Activated naive CD4-positive, alpha-beta T cell treated with Interleukin-2 at 50 U/mL for 16 hours (primary cell): ENCODE data around the gene TRA2A.
"Not testable (repeated sequence)": the region's sequence is repeated elsewhere in the genome, so short reads cannot be mapped to it uniquely, and the experiment has no call there.

Source experiments
- DNase-seq: peaks from one replicate; pipeline ENCODE4 v3.0.0-alpha.2; 2020

The TRA2A gene

DNA sequence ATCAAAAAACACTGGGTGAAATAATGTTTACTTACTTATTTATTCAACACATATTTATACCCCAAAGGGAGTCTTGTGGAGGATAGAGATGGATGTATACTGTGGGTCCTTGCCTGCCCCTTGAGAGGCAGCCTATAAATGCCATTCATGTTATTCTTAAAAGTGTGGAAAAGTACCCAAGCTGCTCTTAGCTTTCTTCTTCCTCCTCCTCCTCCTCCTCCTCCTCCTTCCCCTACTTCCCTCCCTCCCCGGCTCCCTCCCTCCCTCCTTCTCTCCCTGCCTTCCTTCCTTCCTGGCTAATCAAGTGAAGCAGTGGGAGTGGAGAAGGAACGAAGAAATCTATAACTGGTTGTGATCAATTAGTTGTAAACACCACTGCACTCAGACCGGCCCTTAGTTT is 40.3 kb downstream of the TRA2A start:
- no peak for DNase-seq

DNA sequence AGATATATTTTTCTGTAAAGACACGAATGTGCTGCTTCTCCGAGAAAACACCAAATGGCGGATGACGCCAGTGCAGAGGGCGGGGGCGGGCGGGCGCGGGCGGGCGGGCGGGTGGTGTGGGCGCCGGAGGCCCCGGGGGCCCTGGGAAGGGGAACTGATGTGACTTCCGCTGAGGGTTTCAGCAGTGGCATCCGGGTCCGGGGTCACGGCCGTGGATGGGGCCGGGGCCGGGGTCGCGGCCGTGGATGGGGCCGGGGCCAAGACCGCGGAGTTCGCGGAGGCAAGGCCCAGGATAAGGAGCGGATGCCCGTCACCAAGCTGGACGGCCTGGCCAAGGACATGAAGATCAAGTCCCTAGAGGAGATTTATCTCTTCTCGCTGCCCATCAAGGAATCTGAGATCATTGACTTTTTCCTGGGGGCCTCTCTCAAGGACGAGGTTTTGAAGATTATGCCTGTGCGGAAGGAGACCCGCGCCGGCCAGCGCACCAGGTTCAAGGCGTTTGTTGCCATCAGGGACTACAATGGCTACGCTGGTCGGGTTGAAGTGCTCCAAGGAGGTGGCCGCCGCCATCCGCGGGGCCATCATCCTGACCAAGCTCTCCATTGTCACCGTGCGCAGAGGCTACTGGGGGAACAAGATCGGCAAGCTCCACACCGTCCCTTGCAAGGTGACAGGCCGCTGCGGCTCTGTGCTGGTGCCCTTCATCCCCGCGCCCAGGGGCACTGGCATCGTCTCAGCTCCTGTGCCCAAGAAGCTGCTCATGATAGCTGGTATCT is 41.2 kb downstream of the TRA2A start:
- DNase-seq, result peak; percentile 53

DNA sequence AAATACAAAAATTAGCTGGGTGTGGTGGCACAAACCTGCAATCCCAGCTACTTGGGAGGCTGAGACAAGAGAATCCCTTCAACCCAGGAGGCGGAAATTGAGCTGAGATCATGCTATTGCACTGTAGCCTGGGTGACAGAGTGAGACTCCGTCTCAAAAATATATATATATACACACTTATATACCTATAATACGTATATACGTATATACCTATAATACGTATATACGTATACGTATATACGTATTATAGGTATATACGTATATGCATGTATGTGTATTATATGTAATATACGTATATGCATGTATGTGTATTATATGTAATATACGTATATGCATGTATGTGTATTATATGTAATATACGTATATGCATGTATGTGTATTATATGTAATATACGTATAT is 43.1 kb downstream of the TRA2A start:
- DNase-seq, result not testable (repeated sequence)

DNA sequence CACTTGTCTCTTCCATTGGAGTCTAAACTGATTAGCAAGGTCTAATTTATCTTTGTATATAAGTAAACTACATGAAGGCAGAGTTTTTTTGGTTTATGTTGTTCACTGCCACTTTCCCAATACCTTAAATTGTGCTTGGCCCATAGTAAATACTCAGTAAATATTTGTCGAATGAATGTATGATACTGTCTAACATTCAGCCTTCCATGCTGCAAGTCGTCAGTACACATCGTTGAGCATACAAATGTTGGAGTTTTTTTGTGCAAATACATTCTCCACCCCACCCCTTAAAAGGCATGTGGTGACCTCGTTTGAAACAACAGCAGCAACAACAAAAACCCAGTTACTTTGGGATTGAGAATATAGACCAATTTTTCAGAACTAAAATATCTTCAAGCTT is 44.1 kb downstream of the TRA2A start:
- DNase-seq, result no peak

DNA sequence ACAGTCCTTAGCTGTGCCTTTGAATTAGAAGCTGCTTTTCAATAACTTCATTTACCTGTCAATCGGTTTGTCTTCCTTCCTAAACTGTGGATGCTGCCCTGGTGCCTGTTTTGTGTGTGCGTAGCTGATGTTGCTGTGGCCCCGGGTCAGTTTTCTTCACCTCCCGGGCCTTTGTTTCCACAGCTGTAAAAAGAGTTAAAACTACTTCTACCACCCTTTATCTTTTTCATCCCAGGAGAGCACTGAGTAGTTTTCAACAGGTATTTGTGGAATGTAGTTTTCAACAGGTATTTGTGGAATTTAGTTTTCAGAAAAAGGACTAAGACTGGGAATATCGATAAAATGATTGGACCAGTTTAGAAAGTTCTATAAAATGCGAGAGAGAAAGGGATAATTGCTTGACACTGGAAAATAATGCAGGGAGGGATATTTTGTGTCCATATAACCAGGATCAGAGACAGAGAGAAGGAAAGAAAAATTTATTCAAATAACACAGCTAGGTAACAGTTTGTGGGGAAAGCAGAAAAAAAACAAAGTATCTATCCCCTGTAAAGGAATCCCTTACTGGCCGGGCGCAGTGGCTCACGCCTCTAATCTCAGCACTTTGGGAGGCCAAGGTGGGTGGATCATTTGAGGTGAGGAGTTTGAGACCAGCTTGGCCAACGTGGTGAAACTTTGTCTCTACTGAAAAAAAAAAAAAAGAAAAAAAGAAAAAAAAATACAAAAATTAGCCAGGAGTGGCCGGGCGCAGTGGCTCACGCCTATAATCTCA is 45.6 kb downstream of the TRA2A start:
- DNase-seq, result no peak

DNA sequence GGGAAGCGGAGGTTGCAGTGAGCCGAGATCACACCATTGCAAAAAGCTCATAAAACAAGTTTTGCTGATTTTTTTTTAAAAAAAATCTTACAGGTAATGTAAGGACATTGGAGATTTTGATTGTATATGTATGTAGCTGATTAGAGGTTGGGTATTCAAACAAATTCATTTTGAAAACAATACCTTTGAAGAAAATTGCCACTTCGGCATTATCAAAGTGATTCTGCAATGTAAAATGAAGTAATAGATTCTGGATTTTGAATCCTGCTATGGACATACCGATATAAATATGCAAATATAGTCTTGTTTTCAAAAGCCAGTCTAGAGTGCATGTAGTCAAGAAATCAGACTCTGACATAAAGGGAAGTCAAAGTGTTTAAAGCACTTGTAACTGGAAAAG is 49.1 kb downstream of the TRA2A start:
- no peak for DNase-seq

DNA sequence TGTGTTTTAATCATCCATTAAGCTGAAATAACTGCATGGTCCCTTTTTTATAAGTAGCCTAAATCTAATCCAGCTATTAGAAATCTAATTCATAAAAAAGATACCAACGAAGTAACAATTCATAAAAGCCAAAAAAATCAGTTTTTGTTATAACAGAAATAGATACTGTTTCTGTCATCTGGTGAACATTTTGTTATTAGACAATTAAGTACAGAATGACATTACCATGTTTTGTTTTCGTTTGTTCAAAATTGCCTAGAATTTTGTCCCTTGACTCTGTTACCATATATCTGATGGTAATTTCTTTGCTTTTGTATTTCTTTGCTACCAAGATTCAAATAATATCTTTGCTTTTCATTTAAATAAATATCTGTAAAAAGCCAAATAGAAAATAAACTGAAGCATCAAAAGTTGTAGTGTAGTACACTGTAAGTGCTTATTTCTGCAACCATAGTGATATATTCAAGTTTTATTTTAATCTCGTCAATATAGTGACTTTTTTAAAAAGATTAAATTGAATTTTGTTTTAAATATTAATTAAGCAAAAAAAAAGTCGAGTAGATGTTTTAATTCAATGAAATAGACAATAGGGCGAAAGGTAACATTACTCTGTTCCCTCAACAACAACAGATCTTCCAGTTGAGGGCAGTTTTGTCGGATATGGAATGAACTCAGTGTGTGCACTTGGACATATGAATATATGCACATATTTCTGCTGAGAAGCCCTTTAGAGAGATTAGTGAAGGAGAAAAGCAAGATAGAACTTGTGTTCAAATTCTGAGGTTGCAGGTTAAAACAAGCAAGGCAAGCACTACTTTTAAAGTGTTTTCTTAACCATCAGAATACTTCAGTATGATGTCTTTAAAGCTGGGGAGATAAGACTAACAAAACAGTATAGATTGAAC is 53.6 kb downstream of the TRA2A start:
- DNase-seq, result no peak

DNA sequence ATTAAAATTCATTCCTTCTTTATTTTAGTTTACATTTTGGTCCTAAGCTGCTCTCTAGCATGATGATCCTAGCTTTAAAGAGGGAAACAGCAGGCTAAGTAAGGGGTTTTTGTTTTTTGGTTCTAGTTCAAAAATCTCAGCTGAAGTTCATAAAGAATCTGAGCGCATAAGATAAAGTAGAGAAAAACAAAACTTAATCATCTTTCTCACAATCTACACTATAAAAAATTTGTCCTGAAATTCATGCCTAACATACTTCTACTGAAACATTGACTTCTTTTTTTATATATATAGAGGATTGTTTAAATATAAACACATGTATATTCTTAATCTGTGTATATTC is 54.7 kb downstream of the TRA2A start:
- no peak for DNase-seq

DNA sequence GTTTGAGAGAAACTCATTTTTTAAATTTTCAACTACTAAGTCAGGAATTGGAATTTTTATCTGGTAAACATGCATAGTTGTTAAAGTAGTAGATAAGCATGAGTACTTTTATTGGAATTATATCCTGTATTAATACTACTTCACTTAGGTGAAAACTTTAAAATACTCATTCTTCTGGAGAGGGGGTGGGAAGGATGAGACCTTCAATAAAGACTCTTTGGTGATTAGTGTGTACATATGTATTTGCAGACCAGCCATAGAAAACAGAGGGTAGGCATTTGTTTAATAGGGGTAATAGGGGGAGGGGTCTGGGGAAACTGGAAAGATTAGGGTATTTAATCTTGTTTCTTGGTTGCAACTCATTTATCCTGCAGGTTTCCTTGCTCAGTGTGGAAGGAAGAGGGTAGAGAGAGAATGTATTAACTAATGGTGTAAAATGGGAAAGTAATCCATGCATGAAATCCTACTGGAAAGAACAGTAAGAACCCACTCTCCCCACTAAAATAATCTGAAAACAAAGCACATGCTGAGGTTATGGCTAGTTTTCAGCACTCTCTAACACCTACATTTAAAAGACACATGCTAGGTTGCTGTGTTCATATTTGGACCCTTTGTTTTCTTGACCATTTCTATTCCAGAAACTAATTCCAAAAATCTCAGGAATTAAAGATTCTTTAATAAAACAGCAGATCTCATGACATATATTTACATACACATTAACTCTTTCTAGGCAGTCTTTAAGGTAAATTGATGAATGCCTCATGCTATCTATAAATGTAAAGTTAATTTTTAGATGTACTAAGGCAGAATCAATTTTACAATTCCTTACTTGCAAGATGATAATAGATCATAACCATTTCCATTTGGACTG is 55.3 kb downstream of the TRA2A start:
- DNase-seq, result no peak

DNA sequence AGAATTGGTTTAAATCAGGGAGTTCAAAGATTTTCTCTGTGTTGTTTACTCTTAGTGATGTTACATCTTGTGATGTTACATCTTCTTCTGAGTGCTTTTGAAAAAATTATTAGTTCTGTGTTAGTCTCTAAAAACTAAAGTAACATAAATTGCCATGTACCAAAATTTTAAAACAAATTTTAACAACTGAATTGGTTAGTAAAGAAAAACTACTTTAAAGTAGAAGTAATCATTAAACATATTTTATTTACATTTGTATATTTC is 56.3 kb downstream of the TRA2A start:
- DNase-seq, result no peak

DNA sequence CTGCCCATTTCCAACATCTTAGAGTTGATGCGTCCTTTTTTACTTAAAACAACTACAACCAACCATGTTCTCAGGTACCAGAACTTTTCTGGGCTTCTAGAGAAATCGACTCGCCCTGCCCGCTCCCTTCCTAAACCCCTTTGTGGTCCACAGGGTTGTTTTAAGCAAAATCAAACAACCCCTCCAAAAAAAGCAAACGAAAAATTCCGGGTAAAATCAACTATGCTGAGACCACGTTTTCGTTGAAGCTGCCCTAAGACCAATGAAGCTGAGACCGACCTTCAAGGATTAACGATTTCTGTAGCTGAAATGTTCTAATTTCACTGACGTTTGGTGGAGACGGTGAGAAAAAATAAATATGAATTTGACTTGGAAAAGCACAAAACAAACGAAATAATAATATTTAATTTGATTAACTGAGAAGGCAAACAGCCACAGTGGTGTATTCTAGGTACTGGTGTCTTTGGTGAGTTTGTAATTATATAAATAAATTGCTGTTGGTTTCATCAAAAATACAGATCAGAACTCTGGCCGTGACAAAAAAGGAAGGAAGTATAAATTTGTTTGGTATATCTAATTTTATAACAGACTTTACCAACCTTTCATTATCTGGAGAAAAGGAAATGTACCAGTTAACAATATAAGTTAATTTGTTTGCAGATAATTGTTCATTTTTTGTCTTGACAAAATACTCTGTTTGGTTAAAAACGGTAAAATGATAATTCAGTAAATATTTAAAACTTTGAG is 56.8 kb downstream of the TRA2A start:
- DNase-seq, result no peak

DNA sequence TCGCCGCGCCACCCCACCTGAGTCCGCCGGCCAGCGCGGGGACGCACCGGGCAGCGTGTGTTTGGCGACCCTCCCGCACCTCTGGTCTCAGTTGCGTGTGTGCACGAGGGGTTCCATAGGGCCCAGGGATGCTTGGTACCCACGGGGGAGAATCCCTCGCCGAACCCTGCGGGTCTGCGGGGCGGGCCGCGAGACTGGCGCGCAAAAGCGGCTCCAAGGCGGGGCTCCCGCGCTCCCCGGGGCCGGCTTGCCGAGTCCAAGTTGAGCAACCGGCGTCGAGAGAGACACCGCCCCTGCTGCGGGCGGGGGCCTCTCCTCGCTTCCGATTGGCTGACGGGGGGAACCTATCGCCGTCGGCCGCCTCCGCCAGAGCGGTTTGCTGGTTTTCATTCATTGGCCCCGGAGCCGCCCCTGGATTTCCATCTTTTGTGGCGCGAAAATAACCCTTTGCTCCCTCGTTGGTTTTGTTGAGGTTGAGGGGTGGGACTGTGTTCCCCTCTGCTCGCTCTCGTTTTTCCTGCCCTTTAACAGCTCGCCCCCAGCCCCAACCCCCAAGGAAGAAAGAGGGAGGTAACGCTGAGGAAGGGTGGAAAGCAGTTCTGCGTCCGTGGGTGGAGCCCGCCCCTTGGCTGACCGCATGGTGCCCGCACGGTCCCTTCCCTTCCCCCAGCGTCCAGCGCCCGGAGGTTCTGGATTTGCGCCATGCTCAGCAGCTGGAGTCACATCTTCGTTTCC is 57.5 kb downstream of the TRA2A start:
- DNase-seq, result peak; percentile 58

DNA sequence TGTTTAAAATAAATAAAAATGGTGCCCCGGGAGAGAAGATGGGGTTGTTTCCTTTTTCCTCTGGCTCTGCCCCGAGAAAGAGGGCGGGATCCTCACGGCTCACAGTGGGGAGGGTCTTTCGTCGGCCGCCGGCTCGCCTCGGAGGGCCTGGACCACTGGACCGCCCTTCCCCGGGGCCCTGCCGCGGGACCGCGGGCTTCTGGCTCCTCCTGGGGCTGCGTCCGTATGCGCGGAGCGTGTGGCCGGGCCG is 58.0 kb downstream of the TRA2A start:
- no peak for DNase-seq

DNA sequence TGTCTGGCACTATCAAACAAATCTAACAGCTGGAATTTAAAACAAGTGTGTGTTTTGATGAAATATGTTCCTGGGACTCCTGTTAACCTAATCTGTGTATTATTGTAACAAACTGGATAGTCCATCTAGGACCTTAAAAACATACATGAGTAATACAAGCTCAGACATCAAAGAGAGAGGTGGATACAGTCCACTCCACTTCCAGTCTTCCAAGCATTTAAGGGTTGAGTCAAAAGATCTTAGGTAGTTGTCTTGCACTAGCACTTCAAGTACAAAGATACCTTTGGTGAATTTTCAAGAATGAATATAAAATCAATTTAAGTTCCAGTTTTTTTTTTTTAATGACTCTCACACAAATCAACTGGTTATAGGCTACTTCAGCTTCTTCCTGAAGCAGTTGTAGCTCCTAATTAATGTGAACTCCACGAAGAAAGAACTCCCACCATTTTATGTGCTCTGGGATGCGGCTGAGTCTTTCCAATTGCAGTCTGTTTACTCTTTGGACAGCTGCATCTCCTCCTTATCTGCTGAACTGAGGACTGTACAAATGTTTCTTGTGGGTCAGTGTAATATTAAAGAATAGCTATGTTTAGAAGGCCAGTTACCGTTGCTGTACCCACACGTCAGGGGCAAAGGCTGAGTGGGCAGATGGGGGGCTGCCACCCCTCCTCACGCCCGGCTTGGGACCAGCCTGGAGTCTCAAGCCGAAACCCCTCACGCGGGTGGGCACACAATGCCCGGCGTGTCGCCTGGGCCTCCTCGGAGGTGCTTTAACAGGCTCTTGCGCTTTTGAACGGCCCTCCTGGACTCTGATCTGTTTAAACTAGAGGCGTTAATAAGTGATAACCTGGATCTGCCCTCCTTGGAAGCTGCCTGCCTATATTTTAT is 58.6 kb downstream of the TRA2A start:
- DNase-seq, result no peak

DNA sequence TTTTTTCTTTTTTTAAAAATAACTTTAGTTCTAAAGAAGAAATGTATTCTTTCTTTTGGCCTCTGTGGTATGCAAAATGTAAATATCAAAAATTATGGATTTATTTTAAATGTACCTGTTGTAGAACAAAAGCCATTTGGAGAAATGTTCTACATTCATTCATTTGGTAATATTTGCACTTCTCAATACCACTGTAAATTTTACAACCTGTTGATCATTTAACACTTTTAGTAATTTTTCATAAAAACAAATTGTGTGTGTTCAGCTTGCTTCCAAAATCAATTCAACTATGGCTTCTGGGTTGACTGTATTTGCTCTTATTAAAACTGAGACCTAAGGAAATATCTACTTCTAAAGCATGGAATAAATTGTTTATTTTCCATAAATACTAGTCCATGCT is 59.2 kb downstream of the TRA2A start:
- no peak for DNase-seq

DNA sequence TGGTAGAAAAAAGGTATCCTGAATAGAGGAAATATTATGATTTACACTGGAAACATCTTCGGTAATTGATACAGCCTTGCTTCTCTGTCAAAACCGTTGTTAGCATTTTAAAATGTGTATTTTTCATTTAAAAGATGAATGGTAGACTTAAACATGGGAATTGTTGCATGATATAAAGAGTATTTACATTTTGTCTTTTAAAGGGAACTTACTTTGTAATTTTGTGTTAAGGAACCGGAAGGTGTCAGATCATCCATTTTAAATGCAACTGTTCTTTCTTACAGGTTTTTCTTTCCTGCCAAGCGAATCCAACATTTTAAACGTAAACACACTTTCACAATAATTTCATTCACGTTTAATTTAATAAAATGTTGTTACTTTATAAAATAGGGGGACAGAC is 59.7 kb downstream of the TRA2A start:
- no peak for DNase-seq

DNA sequence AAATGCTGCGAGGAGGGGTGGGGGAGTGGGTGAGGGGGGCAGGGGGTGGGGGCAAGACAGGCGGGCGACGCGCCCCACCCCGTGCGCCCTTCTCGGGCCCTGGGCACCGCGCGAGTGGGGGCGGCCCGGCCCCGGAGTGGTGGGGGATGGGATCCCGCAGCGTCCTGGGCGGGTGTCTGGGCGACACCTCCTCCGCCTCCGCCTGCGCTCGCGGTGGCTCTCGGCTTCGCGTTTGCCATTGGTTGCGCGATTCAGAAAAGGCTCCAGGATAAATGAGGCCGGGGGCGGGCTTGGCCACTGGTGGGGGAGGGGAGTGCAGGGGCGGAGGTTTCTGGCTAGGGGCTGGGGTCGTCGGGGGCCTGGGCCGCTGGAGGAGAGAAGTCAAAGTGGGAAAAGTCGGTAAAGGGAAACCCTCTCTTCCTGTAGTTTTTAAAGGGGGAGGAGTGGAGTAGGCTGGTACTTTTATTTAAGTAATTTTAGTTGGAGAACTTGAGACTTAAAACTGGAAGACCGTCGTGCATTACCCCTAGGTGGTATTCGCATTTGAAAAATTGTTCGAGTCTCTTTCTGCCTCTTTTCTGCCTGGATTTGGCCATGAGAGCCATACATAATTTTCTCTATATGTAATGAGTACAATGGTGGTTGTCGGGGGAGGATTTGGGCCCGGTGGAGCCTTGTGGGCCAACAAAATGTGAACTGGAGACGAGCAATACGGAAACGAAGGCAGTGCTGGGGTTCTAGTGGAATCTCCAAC is 60.5 kb downstream of the TRA2A start:
- DNase-seq, result peak; percentile 31

DNA sequence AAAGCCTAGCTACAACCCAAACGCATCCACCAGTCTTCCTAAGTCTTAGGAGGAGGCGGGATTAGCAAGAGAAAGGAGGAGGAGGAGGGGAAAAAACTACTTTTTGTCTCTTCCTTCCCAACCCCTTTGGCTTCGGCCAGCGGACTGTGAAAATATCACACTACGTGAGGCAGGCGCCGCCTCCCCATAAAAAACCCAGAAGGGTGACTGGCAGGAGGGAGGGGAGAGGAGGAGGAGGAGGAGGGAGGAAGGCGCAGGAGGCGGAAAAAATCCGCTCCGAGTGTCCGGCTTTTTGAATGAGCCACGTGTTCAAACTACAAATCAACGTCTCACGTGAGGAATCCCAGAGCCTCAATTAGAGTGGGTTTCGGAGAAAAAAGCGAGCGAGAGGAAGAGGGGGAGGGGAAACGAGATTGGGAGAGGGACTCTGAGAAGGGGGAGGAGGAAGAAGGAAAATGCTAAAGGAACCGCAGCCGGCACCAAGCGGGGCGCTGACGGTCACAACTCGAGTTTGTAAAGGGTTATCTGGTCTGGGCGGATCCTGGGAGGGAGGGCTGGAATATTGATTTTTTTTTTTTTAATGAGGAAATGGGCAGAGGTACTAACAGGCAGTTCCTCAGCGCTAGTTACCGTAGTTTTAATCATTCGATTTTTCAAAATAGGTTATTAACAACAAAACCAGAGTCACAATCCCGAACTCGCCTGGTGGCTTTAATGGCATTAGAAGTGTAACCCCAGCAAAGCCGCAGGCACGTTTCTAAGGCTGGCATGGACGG is 61.3 kb downstream of the TRA2A start, which contains the start of gene IGF2BP3:
IGF2BP3 (minus strand) TSS at position 162 of the 776 bp plus-strand sequence. CDS start 381 bp downstream, outside the sequence.
- DNase-seq, result peak; percentile 30

DNA sequence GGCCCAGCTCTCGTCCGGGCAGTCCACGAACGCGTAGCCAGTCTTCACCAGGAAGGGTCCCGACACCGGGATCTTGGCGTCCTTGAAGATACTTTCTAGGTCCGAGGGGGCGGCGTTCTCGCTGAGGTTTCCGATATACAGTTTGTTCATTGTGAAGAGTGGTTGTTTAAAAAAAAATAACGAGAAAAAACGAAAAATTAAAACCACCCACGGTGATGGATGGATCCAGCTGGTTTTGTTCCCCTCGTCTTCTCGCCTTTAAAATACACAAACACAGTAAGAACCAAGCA is 61.9 kb downstream of the TRA2A start:
- no peak for DNase-seq
